Globus pallidus (tissue), 1 donor: ENCODE measurements around the gene CEP63.
A peak's percentile ranks its signal among the peaks of the same experiment; 100 is the strongest.

Experiments used
- DNase-seq: peaks from one replicate; pipeline ENCODE4 v3.0.0-alpha.2; 2015; ENCODE audit warnings: low spot score

CEP63 gene

GRCh38 chr3:134485718-134486576 lies at the start of gene CEP63, which contains the start of gene ANAPC13:
Gene CEP63, plus strand, starts transcription at chr3:134486057. Its CDS starts 9,264 bp downstream, at chr3:134495321.
Gene ANAPC13, minus strand, starts transcription at chr3:134485985. Its CDS starts 3,081 bp downstream, at chr3:134482904.
- peak; percentile 95 for DNase-seq

- DNase-seq: no peak
Measured at GRCh38 chr3:134437211-134437752, 48.6 kb upstream of the CEP63 start.

GRCh38 chr3:134441321-134441720 lies 44.5 kb upstream of the CEP63 start:
- DNase-seq: no peak

- no peak for DNase-seq
Measured at GRCh38 chr3:134441821-134442220, 44.0 kb upstream of the CEP63 start.

- DNase-seq: no peak
Measured at GRCh38 chr3:134445095-134445494, 40.8 kb upstream of the CEP63 start.

- DNase-seq: peak; percentile 33
Measured at GRCh38 chr3:134445636-134446035, 40.2 kb upstream of the CEP63 start.

- DNase-seq: no peak
Measured at GRCh38 chr3:134446800-134447199, 39.1 kb upstream of the CEP63 start.

- DNase-seq: no peak
Measured at GRCh38 chr3:134447351-134447750, 38.5 kb upstream of the CEP63 start.

GRCh38 chr3:134448664-134449063 lies 37.2 kb upstream of the CEP63 start:
- no peak for DNase-seq

GRCh38 chr3:134449277-134449676 lies 36.6 kb upstream of the CEP63 start:
- DNase-seq: peak; percentile 89

GRCh38 chr3:134449951-134450350 lies 35.9 kb upstream of the CEP63 start:
- no peak for DNase-seq

- peak; percentile 20 for DNase-seq
Measured at GRCh38 chr3:134453631-134454030, 32.2 kb upstream of the CEP63 start.

GRCh38 chr3:134457376-134458074 lies 28.3 kb upstream of the CEP63 start:
- DNase-seq: no peak

- no peak for DNase-seq
Measured at GRCh38 chr3:134458406-134458945, 27.4 kb upstream of the CEP63 start.

GRCh38 chr3:134459562-134459961 lies 26.3 kb upstream of the CEP63 start:
- DNase-seq: no peak

GRCh38 chr3:134460965-134461364 lies 24.9 kb upstream of the CEP63 start:
- DNase-seq: no peak

GRCh38 chr3:134462331-134462941 lies 23.4 kb upstream of the CEP63 start:
- DNase-seq: no peak

- DNase-seq: no peak
Measured at GRCh38 chr3:134463676-134464063, 22.2 kb upstream of the CEP63 start.

GRCh38 chr3:134464064-134464688 lies 21.7 kb upstream of the CEP63 start:
- no peak for DNase-seq

GRCh38 chr3:134464689-134465365 lies 21.0 kb upstream of the CEP63 start:
- DNase-seq: no peak

GRCh38 chr3:134466331-134466730 lies 19.5 kb upstream of the CEP63 start:
- DNase-seq: no peak
